Activated CD4-positive, alpha-beta T cell treated with anti-CD3 and anti-CD28 coated beads for 36 hours (primary cell): ENCODE data around the gene PPP1R26. TPM values are rescaled to one million over a fixed set of nuclear protein-coding genes. Genes with fewer than 3 reads are reported as not detected.

Experiments used
- ATAC-seq: fragments of 200-7000 bp; cut with Tn5 transposase; one replicate; pipeline ENCODE4 v1.10.0; 2021; ENCODE audit warnings: mild to moderate bottlenecking, moderate library complexity
- CTCF ChIA-PET: fragments of 350-600 bp; sonication (Branson Sonifier 250); formaldehyde crosslinking; loops from one replicate; lab custom pipeline; 2021; ENCODE audit warnings: antibody characterized with exemption; lab: Charles Lee
- POLR2A ChIA-PET: fragments of 350-600 bp; sonication (Branson Sonifier 250); formaldehyde crosslinking; loops from one replicate; lab custom pipeline; 2021; ENCODE audit warnings: antibody characterized with exemption, inconsistent platforms; lab: Charles Lee
- DNase-seq: peaks from one replicate; pipeline ENCODE4 v3.0.0-alpha.2; 2020
- H3K27ac Mint-ChIP-seq: one replicate; pipeline ENCODE4 v1.8.0; 2021; ENCODE audit warnings: mixed read lengths
- H3K27me3 Mint-ChIP-seq: one replicate; pipeline ENCODE4 v1.8.0; 2021; ENCODE audit warnings: mixed read lengths
- H3K36me3 Mint-ChIP-seq: one replicate; pipeline ENCODE4 v1.8.0; 2021; ENCODE audit warnings: low read depth, mixed read lengths
- H3K4me1 Mint-ChIP-seq: one replicate; pipeline ENCODE4 v1.8.0; 2021; ENCODE audit warnings: mixed read lengths
- H3K4me3 Mint-ChIP-seq: one replicate; pipeline ENCODE4 v1.8.0; 2021; ENCODE audit warnings: mild to moderate bottlenecking, moderate library complexity, mixed read lengths
- H3K9me3 Mint-ChIP-seq: one replicate; pipeline ENCODE4 v1.8.0; 2021; ENCODE audit warnings: low read depth, mixed read lengths
- intact Hi-C, 2 experiments: fragments of 100-400 bp; cut with DNase I in 1 of 2; cut with micrococcal nuclease in 1 of 2; formaldehyde crosslinking; loops; one replicate each; pipeline versions ENCODE4 v1.14.2 to v1.15.1; 2022 to 2024; cut with DNase I, micrococcal nuclease
- total RNA-seq, 2 experiments: library from RNA; stranded (reverse); gene quantifications; one replicate each; pipeline ENCODE4 v1.2.3, GENCODE V29; 2021

PPP1R26 gene
- total RNA-seq, 2 experiments from 2014 or later, result 1.5 to 2.4 TPM

DNA sequence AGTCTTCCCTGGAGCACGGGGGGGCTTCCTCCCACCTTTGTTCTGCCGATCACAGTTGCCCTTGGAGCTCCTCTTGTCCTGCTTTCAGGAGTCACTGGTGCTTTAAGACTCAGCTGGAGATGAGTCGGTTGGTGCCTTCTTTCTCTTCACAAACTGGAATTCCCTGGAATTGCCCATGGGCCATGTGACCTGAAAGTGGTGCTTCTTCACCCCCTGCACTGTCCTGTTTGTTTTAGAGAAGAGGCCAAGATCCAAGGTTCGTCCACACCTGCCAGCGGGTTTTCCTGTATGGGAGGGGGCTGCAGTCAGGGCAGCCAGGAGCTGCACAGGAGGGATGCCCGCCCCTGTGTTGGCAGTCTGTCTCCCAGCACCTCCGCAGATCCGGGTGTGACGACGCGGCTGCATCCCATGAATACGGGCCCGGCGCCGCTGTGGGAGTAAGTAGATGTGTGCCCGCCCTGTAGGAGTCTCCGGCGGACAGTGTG lies 11.4 kb downstream of the PPP1R26 start:
- CTCF ChIA-PET, result interaction anchor here (0.7 kb wide), 1 partner anchor 25 kb away, joined by 3 read pairs; no protein-coding TSS in a partner anchor
- H3K4me1 Mint-ChIP-seq, result no peaks in the 10 kb centered on the region
- DNase-seq, result no peak
- peaks cover 3% of the 10 kb centered on the region for H3K27me3 Mint-ChIP-seq
- no peaks in the 10 kb centered on the region for H3K36me3 Mint-ChIP-seq
- POLR2A ChIA-PET, result interaction anchor here (0.7 kb wide), 1 partner anchor 1910 kb away, joined by 3 read pairs; no protein-coding TSS in a partner anchor
- H3K4me3 Mint-ChIP-seq, result no peak overlapping the region
- H3K9me3 Mint-ChIP-seq, result no peaks in the 10 kb centered on the region
- intact Hi-C loops, result no loop called here
- no peak for ATAC-seq
- H3K27ac Mint-ChIP-seq, result no peak overlapping the region

DNA sequence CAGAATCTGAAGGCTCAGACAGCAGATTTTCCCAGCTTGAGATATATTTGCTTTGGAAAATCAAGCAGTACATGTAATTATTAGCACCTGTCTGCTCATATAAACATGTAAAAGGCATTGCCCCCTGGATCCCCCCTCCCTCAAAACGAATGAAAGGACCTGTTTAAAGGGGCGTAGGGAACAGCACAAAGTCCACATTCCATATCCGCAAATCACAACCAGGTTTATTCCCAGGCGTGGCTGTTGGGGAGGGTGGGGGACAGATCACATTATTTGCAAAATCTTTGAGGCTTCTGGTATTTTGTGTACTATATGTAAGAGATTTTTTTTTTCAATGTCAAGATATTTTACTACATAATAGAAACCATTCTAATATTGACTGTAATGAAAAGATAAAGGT lies 12.2 kb downstream of the PPP1R26 start:
- ChIA-PET POLR2A (no interaction called here), CTCF (no interaction called here)
- DNase-seq, result no peak
- peaks cover 3% of the 10 kb centered on the region for H3K27me3 Mint-ChIP-seq
- no peak overlapping the region for H3K4me3 Mint-ChIP-seq
- no peaks in the 10 kb centered on the region for H3K9me3 Mint-ChIP-seq
- intact Hi-C loops, result no loop called here
- no peaks in the 10 kb centered on the region for H3K4me1 Mint-ChIP-seq
- no peaks in the 10 kb centered on the region for H3K36me3 Mint-ChIP-seq
- ATAC-seq, result no peak
- H3K27ac Mint-ChIP-seq, result no peak overlapping the region

DNA sequence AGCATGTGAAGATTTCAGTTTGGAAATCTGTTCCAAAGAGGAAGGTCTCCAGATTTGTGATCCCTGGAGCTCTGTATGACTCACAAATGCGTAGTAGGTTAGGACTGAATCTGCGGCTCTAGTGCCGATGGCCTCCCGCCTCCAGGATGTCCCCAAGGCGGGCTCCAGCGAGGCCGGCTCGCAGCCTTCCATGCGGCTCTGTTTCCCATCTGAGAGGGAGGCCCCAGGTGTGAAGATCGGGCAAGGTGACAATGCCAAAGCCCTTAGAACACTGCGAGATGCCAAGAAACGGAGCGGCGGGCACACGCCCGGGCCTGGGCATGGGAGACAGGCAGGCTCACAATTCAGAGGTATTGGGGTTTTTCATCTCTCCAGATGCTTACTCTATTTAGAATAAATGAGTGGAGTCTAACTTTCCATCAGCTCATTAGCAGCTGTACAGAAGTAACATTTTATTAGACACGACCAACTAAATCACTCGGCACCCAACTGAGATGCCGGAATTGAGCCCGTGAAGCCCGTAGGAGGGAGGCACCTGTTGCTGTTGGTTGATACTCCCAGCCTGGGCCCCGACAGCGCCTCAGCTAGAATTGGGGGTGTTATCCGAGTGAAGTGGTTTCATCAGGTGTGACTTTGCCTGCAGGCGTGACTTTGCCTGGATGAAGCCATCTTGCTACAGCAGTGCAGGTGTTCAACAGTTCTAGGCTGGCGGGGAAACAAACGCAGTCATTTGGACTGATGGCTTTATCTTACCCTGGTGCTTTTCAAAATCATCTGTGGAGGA lies 13.5 kb downstream of the PPP1R26 start:
- CTCF ChIA-PET, result interaction anchor here (0.6 to 0.7 kb wide), 2 partner anchors 12 to 17 kb away, joined by 3 to 4 read pairs; no protein-coding TSS in a partner anchor
- no peaks in the 10 kb centered on the region for H3K36me3 Mint-ChIP-seq

DNA sequence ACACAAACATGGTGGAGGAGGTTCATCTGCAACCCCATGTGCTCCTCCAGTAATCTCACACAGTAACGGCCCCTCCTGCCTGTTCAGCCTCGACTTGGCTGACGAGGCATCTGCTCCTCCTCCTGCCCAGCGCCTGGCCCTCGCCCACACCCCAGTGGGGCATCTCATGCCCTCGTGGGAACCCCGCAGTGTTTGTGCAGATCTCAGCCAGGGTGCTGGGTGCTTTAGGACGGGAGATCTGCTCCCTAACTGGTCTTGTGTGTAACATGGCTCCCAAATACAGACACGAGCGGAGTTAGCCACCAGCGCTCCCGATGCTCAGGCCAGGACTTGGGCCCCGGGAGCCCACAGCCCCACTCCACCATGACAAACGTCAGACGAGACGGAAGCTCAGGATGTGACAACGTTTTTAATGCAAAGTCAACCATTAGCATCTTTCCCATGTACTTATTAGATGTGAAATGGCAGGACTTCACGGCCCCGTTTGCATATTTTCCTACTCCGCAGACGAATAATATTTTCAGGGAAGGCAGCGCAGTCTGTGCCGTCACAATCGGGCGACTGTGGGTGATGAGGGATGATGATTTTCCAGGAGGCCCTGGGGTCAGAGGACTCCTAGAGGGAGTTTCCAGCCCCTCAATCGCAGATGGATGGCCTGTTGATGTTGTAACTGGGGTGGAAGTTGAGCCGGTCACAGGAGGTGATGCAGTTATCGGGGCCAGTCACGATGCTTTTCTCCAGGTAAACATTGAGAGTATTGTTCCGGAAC lies 15.4 kb downstream of the PPP1R26 start:
- Mint-ChIP-seq H3K4me1 (no peaks in the 10 kb centered on the region), H3K4me3 (no peak overlapping the region), H3K9me3 (no peaks in the 10 kb centered on the region), H3K36me3 (no peaks in the 10 kb centered on the region), H3K27ac (no peak overlapping the region), H3K27me3 (peaks cover 3% of the 10 kb centered on the region)
- ChIA-PET POLR2A (no interaction called here), CTCF (interaction anchor here (0.6 kb wide), 1 partner anchor 830 kb away, joined by 3 read pairs; no protein-coding TSS in a partner anchor)
- intact Hi-C loops, result no loop called here
- ATAC-seq (no peak), DNase-seq (no peak)

More for the DNA sequence above, 13.5 kb downstream of the PPP1R26 start:
- DNase-seq, result no peak
- H3K9me3 Mint-ChIP-seq, result no peaks in the 10 kb centered on the region
- POLR2A ChIA-PET, result no interaction called here
- intact Hi-C loops, result no loop called here
- no peak overlapping the region for H3K27ac Mint-ChIP-seq
- no peaks in the 10 kb centered on the region for H3K4me1 Mint-ChIP-seq
- H3K27me3 Mint-ChIP-seq, result peaks cover 3% of the 10 kb centered on the region
- no peak overlapping the region for H3K4me3 Mint-ChIP-seq
- no peak for ATAC-seq

DNA sequence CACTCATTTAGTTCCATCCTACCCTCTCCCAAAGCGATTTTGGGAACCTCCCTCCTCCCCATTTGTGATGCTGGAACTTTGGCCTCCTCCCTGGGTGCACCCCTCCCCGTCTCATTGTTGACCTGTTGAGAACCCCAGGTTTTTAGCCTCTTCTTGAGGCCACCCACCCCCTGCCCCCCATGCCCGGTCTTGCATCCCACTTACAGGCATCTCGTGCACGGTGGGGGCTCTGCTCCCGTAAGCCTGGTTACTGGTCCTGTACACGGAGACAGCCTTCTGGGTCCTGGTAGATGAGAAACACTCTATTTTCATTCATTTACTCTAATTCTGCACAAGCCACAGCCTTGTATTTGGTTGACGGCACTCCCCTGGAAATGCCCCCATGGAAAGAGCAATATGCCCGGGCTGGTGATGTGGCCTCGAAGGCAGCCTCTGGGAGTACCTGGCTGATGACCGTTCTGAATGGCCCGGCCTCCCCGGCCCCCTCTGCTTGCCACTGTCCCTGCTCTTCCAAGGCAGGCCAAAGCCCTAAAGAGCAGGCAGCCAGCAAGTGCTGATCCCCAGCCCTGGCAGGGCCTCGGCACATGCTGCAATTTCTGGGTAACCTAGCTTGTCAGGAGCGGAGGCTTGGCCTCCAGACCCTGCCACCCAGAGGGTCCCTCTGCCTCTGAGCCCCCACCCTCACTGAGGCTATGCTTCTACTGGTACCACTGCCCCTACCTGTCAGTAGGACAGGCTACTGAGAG lies 19.0 kb downstream of the PPP1R26 start:
- peaks cover 16% of the 10 kb centered on the region for H3K4me1 Mint-ChIP-seq
- DNase-seq (no peak), ATAC-seq (no peak)
- no peaks in the 10 kb centered on the region for H3K27me3 Mint-ChIP-seq
- no peak overlapping the region for H3K27ac Mint-ChIP-seq
- intact Hi-C loops, result loop anchor here in 1 of 2 experiments (2.0 kb wide), 1 partner anchor 18 kb away; no protein-coding TSS in a partner anchor
- H3K36me3 Mint-ChIP-seq, result peaks cover 19% of the 10 kb centered on the region
- POLR2A ChIA-PET, result no interaction called here
- H3K9me3 Mint-ChIP-seq, result no peaks in the 10 kb centered on the region
- no peak overlapping the region for H3K4me3 Mint-ChIP-seq
- CTCF ChIA-PET, result interaction anchor here (0.6 kb wide), 1 partner anchor 16 kb away, joined by 3 read pairs; no protein-coding TSS in a partner anchor

DNA sequence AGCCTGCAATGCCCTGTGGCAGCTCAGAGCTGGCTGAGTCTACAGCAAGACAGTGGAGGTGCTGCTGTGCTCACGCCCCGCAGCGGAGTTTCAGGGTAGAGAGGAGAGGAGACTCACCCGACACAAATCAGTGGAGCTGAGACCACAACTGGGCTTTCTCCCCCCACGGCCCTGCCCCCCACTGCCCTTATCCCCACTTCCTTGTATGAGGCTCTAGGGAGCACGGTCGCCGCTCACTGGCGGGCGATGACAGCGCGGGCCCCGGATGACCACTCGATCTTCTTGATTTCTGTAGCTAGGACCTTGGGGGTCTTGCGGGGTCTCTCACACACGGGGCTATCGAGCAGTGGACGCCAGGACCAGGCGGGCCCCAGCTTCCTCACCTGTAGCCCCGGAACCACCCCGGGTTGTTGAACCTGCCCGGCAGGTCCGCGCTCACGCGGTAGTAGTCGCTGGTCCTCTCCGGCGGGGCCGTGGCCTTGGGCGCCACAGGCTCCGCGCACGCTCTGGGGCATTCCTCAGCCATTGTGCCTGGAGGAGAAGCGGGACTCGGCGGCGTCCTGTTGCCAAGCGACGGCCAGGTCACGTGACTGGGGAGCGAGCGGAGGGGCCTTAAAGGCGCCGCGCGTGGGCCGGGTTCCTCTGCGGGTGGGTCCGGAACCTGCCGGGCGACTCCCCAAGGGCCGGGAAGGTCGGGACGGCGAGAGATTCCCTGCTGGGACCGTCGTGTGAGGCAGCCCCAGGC lies 19.9 kb downstream of the PPP1R26 start:
- ATAC-seq (peak; percentile 50), DNase-seq (peak; percentile 92)
- no peaks in the 10 kb centered on the region for H3K9me3 Mint-ChIP-seq
- intact Hi-C loops, result loop anchor here (1.0 to 5.0 kb wide), 10 partner anchors 19 to 1474 kb away; partner anchors contain the start of genes BRD3 (in 1 of the 2), BRD3OS (in 1 of the 2), CAMSAP1 (in 1 of the 2) and RNU6ATAC (in 1 of the 2)
- ChIA-PET CTCF (no interaction called here), POLR2A (no interaction called here)
- H3K4me3 Mint-ChIP-seq, result peak overlapping the region; percentile 85
- no peak overlapping the region for H3K27ac Mint-ChIP-seq
- H3K4me1 Mint-ChIP-seq, result peaks cover 19% of the 10 kb centered on the region
- peaks cover 27% of the 10 kb centered on the region for H3K36me3 Mint-ChIP-seq
- H3K27me3 Mint-ChIP-seq, result no peaks in the 10 kb centered on the region

DNA sequence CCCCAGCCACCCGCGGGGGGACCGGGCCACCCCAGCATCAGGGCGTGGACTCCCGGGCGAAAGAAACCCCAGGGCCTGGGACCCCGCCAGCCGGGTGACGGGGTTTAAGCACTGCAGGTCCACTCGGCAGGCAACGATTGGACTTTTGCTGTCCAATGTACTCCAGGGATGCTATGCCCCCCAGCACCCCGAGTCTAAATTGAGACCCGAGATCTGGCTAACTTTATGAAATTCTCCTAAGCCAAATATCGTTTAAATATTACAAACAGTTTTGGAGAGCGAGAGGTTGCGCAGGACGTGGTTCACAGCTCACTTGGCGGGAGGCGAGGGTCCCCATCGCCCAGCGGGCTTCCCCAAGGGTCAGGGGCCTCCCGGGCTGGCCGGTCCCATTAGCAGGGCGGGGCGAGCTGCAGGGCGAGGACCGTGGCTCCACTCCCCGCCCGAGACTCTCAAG lies 20.5 kb downstream of the PPP1R26 start:
- ChIA-PET POLR2A (no interaction called here), CTCF (no interaction called here)
- peak overlapping the region; percentile 85 for H3K4me3 Mint-ChIP-seq
- DNase-seq (no peak), ATAC-seq (peak; percentile 5)
- no peak overlapping the region for H3K27ac Mint-ChIP-seq
- no peaks in the 10 kb centered on the region for H3K9me3 Mint-ChIP-seq
- H3K4me1 Mint-ChIP-seq, result peaks cover 19% of the 10 kb centered on the region
- H3K27me3 Mint-ChIP-seq, result no peaks in the 10 kb centered on the region
- peaks cover 32% of the 10 kb centered on the region for H3K36me3 Mint-ChIP-seq
- intact Hi-C loops, result loop anchor here in 1 of 2 experiments (1.0 to 5.0 kb wide), 10 partner anchors 19 to 1475 kb away; partner anchors contain the start of genes BRD3, BRD3OS, CAMSAP1 and RNU6ATAC

DNA sequence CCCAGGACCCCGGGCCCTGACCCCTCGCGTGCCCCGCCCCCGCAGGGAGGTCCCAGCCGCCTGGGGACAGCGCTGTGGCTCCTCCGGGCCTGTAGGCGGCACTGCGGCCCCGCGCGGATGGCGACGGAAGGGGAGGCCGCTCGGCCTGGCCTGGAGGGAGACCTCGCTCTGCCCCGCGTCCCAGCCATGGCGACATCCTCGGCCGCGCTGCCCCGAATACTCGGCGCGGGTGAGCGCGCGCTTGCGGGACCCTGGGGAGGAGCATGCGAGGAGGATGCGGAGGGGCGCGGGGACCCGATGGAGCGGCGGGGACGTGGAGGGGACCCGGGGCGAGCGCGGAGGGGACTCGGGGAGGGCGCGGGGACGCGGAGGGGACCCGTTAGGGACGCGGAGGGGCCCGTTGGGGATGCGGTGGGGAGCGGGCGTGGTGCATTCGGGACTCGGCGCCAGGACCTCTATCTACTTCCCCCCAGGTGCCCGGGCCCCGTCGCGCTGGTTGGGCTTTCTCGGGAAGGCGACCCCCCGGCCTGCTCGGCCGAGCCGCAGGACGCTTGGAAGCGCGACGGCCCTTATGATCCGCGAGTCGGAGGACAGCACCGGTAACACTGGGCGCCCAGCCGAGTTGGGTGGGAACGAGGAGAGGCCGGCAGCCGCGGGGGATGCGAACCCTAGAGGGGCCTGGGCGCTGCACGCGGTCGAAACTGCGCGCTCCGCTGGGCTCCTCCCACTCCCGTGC lies 21.1 kb downstream of the PPP1R26 start, which contains the start of gene MRPS2:
MRPS2 (plus strand) TSS at position 158 of the 736 bp plus-strand sequence; CDS start at position 187, 29 bp downstream.
- ChIA-PET POLR2A (no interaction called here), CTCF (no interaction called here)
- DNase-seq, result peak; percentile 91
- intact Hi-C loops, result loop anchor here in 1 of 2 experiments (1.0 to 5.0 kb wide), 10 partner anchors 20 to 1475 kb away; partner anchors contain the start of genes BRD3, BRD3OS, CAMSAP1 and RNU6ATAC
- peak within 1 kb of the TSS; percentile 91 for H3K27ac Mint-ChIP-seq
- H3K4me1 Mint-ChIP-seq, result peaks cover 19% of the 10 kb centered on the region
- no peaks in the 10 kb centered on the region for H3K27me3 Mint-ChIP-seq
- peak; percentile 93 for ATAC-seq
- no peaks in the 10 kb centered on the region for H3K9me3 Mint-ChIP-seq
- peaks cover 36% of the 10 kb centered on the region for H3K36me3 Mint-ChIP-seq
- peak within 1 kb of the TSS; percentile 85 for H3K4me3 Mint-ChIP-seq

DNA sequence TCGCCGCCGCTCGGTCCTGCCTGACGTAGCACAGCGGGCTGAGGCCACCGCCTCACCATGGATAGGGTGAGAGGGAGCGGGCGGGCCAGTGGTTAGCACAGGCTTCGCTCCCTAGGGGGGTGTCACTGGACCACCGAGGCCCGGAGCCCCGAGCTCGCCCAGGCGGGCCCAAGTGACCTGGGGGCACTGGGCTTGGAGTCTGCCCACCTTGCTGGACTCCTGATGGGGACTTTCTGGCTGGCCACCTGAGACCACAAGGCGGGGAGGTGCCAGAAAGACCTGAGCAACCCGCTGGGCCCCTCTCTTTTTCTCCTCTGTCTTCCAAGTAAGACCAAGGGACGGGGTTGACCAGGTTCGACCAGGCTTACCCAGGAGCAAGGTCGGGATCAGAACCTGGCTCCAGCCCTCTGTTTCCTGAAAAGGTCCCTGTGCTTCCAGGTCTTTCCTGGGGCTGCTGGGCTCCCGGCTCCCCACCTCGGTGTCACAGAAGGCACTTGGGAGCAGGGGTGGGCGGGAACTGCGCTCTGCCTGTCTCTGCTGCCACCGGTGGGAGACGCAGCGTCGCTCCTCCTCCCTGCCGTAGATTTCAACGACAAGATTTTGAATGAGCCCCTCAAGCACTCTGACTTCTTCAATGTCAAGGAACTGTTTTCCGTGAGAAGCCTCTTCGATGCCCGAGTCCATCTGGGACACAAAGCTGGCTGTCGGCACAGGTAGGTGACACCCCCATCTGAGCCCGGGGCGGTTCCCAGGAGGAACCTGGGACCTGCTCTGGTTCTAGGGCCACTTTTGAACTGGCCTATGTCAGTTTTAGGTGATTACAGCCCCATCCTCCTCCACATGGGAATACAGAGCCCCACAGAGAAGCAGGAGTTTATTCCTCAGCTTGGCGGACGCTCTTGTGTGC lies 21.9 kb downstream of the PPP1R26 start:
- no peak for DNase-seq
- no peaks in the 10 kb centered on the region for H3K9me3 Mint-ChIP-seq
- peak overlapping the region; percentile 85 for H3K4me3 Mint-ChIP-seq
- CTCF ChIA-PET, result no interaction called here
- intact Hi-C loops, result loop anchor here in 1 of 2 experiments (2.0 to 5.0 kb wide), 6 partner anchors 21 to 1434 kb away; partner anchors contain the start of genes BRD3, CAMSAP1, TMEM250 and UBAC1
- H3K27me3 Mint-ChIP-seq, result no peaks in the 10 kb centered on the region
- POLR2A ChIA-PET, result no interaction called here
- H3K36me3 Mint-ChIP-seq, result peaks cover 36% of the 10 kb centered on the region
- peaks cover 19% of the 10 kb centered on the region for H3K4me1 Mint-ChIP-seq
- ATAC-seq, result no peak
- peak overlapping the region; percentile 65 for H3K27ac Mint-ChIP-seq
